LNCaP clone FGC (cell line): ENCODE measurements around the gene PAPOLA.
"Not testable (repeated sequence)": the region's sequence is repeated elsewhere in the genome, so short reads cannot be mapped to it uniquely, and the experiment has no call there.

ENCODE experiments used
- DNase-seq: peaks from one replicate; pipeline ENCODE4 v3.0.0-alpha.2; 2011; ENCODE audit warnings: low read depth
- H3K4me3 ChIP-seq: 2 replicates; pipeline ENCODE4 v1.5.1; 2011; ENCODE audit warnings: mild to moderate bottlenecking, low read depth, low read length, control low read depth
- TF ChIP-seq, protein P1 (sequence below): IDR thresholded peaks from 2 replicates; pipeline ENCODE4 v1.5.1; 2012; ENCODE audit warnings: mild to moderate bottlenecking; ENCODE audit not compliant: control insufficient read depth, insufficient read depth; ENCODE audit errors: extremely low read depth

Gene PAPOLA

DNA sequence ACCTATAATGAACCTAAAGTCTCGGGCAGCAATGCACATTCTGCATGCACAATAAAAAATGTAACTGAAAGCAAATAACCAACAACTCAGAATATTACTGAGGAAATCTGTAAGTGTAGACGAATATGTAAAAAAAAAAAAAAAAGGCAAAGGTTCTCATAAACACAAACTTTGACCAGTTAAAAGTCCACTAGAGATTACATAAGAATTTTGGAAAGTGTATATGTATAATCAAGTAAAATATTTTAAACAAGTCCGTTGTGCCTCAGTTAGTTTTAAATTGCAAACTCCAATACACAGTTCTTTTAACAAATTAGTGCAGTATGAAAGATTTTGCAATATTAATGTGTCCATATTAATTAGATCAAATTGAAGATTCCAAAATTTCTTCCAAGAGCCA, 35.3 kb upstream of the PAPOLA start:
- TF ChIP-seq, protein P1, sequence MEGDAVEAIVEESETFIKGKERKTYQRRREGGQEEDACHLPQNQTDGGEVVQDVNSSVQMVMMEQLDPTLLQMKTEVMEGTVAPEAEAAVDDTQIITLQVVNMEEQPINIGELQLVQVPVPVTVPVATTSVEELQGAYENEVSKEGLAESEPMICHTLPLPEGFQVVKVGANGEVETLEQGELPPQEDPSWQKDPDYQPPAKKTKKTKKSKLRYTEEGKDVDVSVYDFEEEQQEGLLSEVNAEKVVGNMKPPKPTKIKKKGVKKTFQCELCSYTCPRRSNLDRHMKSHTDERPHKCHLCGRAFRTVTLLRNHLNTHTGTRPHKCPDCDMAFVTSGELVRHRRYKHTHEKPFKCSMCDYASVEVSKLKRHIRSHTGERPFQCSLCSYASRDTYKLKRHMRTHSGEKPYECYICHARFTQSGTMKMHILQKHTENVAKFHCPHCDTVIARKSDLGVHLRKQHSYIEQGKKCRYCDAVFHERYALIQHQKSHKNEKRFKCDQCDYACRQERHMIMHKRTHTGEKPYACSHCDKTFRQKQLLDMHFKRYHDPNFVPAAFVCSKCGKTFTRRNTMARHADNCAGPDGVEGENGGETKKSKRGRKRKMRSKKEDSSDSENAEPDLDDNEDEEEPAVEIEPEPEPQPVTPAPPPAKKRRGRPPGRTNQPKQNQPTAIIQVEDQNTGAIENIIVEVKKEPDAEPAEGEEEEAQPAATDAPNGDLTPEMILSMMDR, result no peak
- DNase-seq, result no peak
- H3K4me3 ChIP-seq, result no peak overlapping the region

DNA sequence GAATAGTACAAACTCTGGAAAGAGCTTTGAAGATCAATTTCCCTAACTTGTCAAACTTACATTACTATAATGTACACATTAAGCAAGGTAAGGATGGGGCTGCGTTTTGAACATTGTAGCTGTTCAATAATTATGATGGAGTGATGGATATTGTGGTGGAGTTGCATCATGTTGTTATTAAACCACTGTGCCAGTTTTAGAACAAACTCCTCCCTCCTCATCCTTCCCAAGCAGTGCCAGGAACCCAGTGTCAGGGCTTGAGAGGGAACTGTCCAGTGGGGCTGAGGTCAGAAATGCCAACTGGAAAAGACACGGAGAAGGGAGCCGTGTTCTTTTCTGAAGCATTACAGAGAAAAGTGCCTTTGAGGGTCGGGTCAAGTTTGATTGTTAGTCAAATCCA, 31.9 kb upstream of the PAPOLA start:
- H3K4me3 ChIP-seq, result no peak overlapping the region
- no peak for DNase-seq
- TF ChIP-seq, protein P1, result no peak

DNA sequence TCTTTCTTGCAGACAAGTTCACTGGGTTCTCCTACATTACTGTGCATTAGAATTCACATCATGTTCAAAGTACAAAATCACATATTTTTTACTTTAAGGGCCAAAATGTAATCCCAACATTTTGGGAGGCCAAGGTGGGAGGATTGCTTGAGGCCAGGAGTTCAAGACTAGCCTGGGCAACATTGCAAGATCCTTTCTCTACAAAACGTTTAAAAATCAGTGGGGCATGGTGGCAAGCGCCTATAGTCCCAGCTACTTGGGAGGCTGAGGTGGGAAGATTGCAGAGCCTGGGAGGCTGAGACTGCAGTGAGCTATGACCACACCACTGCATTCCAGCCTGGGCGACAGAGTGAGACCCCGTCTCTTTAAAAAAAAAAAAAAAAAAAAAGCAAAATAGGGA, 31.2 kb upstream of the PAPOLA start:
- H3K4me3 ChIP-seq, DNase-seq: not testable (repeated sequence)

DNA sequence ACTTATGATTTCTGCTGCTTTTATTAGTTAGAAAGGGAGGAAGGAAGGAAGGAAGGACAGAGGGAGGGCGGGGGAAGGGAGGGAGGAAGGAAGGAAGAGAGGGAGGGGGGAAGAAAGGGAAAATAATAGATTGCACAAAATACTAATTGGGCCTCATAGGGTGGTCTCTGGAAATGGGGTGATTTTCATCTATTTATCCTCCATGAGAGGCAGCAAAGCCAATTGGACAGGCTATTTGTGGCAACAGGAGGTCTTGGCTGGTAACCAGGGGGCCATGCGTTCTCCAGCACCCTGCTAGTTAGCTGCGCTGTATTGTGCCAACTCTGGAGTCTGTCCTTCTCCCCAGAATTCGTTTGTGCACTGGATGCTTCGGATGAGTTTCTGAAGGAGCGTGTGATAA, 24.1 kb upstream of the PAPOLA start:
- TF ChIP-seq, protein P1, result no peak
- DNase-seq, result no peak
- H3K4me3 ChIP-seq, result no peak overlapping the region

DNA sequence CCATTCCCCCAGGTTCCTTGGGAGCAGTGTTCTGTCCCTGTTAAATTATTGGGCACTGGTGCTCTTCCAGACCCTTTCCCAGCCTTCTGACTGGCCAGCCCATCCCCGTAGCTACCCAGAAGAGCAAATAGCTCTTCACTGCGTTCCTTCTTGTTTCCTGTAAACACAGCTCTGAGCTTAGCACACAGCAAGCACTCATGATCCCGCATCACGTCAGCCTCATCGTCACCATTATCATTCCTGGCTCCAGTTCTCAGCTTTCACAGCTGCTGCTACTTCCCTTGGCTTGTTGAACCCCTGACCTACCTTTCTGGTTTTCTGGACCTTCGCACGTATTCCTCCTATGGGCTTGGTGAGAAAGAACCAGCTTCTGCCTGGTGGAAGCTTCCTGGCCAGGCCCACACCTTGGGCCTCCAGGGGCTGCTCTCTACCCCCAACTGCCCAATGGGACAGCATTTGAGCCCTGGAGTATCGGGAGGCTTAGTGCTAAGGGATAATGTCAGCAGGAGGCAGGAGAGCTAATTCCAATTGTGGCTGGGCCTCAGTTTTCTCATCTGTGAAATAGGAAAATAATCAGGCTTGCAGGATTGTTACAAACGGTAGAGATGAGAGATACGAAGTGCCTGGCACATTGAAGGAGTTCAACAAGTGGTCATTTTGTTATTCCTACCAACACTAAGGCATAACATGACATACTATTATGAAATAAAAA, 22.6 kb upstream of the PAPOLA start:
- no peak overlapping the region for H3K4me3 ChIP-seq
- DNase-seq, result no peak
- TF ChIP-seq, protein P1, result no peak

DNA sequence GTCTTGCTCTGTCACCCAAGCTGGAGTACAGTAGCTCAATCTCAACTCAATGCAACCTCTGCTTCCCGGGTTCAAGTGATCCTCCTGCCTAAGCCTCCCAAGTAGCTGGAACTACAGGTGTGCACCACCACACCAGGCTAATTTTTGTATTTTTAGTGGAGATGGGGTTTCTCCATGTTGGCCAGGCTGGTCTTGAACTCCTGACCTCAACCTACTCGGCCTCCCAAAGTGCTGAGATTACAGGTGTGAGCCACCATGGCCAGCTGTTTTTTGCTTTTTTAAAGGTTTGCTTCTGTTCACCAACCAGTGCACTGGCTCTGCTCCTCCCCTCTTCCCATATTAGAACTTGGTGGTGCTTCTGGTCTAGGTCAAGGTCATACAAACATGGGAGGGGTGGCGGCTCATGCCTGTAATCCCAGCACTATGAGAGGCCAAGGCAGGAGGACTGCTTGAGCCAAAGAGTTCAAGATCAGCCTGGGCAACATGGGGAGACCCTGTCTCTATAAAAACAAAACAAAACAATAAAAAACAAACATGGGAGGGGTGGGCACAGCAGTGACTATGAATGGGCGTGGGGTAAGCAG, 20.4 kb upstream of the PAPOLA start:
- H3K4me3 ChIP-seq, result no peak overlapping the region
- no peak for DNase-seq
- TF ChIP-seq, protein P1, result no peak

DNA sequence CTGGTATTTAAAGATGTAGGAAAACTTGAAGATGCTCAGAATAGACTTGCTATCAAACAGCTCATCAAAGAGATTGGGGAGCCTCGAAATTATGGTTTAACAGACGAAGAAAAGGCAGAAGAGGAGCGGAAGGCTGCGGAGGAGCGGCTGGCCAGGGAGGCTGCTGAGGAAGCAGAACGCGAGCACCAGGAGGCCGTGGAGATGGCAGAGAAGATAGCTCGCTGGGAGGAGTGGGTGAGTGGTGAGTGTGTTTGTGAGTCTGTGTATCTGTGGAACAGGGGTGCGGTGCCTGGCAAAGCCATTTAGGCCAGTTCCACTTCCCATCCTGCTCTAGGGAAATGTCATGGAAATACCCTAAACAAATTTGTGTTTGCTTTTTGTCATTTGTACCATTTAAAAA, 19.2 kb upstream of the PAPOLA start:
- no peak for DNase-seq
- no peak overlapping the region for H3K4me3 ChIP-seq
- TF ChIP-seq, protein P1, result no peak
